GM19193 (cell line): ENCODE data around the gene ARID5B.

ENCODE experiments used
- POLR2A ChIP-seq: IDR thresholded peaks from 4 replicates; pipeline ENCODE4 v1.6.1; 2011; ENCODE audit not compliant: insufficient read depth, insufficient read length; ENCODE audit errors: extremely low read depth

ARID5B gene

GRCh38 chr10:62021978-62022802, 120.7 kb downstream of the ARID5B start:
- TF ChIP-seq POLR2A = no peak

- TF ChIP-seq POLR2A = no peak
Observed at GRCh38 chr10:62022830-62023229, 121.3 kb downstream of the ARID5B start.

- no peak for TF ChIP-seq POLR2A
Observed at GRCh38 chr10:62023329-62023728, 121.8 kb downstream of the ARID5B start.

GRCh38 chr10:62024026-62024701, 122.7 kb downstream of the ARID5B start:
- no peak for TF ChIP-seq POLR2A

- no peak for TF ChIP-seq POLR2A
Observed at GRCh38 chr10:62025134-62025794, 123.8 kb downstream of the ARID5B start.

- no peak for TF ChIP-seq POLR2A
Observed at GRCh38 chr10:62025901-62026879, 124.7 kb downstream of the ARID5B start.

- no peak for TF ChIP-seq POLR2A
Observed at GRCh38 chr10:62027841-62028501, 126.5 kb downstream of the ARID5B start.

GRCh38 chr10:62029401-62029800, 127.9 kb downstream of the ARID5B start:
- no peak for TF ChIP-seq POLR2A

GRCh38 chr10:62031507-62031906, 130.0 kb downstream of the ARID5B start:
- TF ChIP-seq POLR2A = no peak

GRCh38 chr10:62033125-62033524, 131.6 kb downstream of the ARID5B start:
- no peak for TF ChIP-seq POLR2A

GRCh38 chr10:62034096-62034640, 132.7 kb downstream of the ARID5B start:
- no peak for TF ChIP-seq POLR2A

- TF ChIP-seq POLR2A = no peak
Observed at GRCh38 chr10:62036186-62037081, 134.9 kb downstream of the ARID5B start.
